Measurements from ENCODE around the gene SYTL1.

The SYTL1 gene

GRCh38 chr1:27341525-27342252 is at the start of gene SYTL1:
TSS of gene SYTL1 (plus strand) at chr1:27342022. CDS start at chr1:27345335, 3,313 bp downstream.
- DNase-seq: peak in 4 of 56 donors; percentile 9 to 36 (median 22)

GRCh38 chr1:27292106-27292505 is 49.7 kb upstream of the SYTL1 start:
- DNase-seq: no peak

GRCh38 chr1:27293915-27294314 is 47.9 kb upstream of the SYTL1 start:
- no peak for DNase-seq

- DNase-seq: peak in 48 of 56 donors; percentile 4 to 78 (median 37)
These were observed 45.0 kb upstream of the SYTL1 start for GRCh38 chr1:27296773-27297291.

- no peak for DNase-seq
These were observed 43.9 kb upstream of the SYTL1 start for GRCh38 chr1:27297903-27298302.

GRCh38 chr1:27298632-27299384 is 43.0 kb upstream of the SYTL1 start:
- no peak for DNase-seq

GRCh38 chr1:27299385-27300271 is 42.2 kb upstream of the SYTL1 start:
- peak in 45 of 56 donors; percentile 5 to 63 (median 37) for DNase-seq

- peak in 55 of 56 donors; percentile 22 to 88 (median 71) for DNase-seq
These were observed 41.3 kb upstream of the SYTL1 start for GRCh38 chr1:27300341-27301051.

GRCh38 chr1:27301052-27301422 is 40.8 kb upstream of the SYTL1 start:
- DNase-seq: peak in 2 of 56 donors; percentile 30 to 51

- no peak for DNase-seq
These were observed 40.1 kb upstream of the SYTL1 start for GRCh38 chr1:27301582-27302199.

GRCh38 chr1:27302612-27303011 is 39.2 kb upstream of the SYTL1 start:
- DNase-seq: no peak

GRCh38 chr1:27303509-27303908 is 38.3 kb upstream of the SYTL1 start:
- DNase-seq: no peak

- DNase-seq: no peak
These were observed 35.8 kb upstream of the SYTL1 start for GRCh38 chr1:27306071-27306470.

- no peak for DNase-seq
These were observed 34.7 kb upstream of the SYTL1 start for GRCh38 chr1:27306892-27307761.

- DNase-seq: no peak
These were observed 33.8 kb upstream of the SYTL1 start for GRCh38 chr1:27307874-27308598.

- DNase-seq: no peak
These were observed 27.7 kb upstream of the SYTL1 start for GRCh38 chr1:27314169-27314568.

- DNase-seq: no peak
These were observed 27.1 kb upstream of the SYTL1 start for GRCh38 chr1:27314737-27315136.

- DNase-seq: no peak
These were observed 25.0 kb upstream of the SYTL1 start for GRCh38 chr1:27316860-27317259.

- DNase-seq: no peak
These were observed 23.7 kb upstream of the SYTL1 start for GRCh38 chr1:27318136-27318535.
